Measurements from ENCODE around the gene GNRHR. TPM values are rescaled to one million over a fixed set of nuclear protein-coding genes. Genes with fewer than 3 reads are reported as not detected.

The GNRHR gene
- total RNA-seq, result not detected in 2 replicates

GRCh38 chr4:67754288-67754687 is at the start of gene GNRHR:
Gene GNRHR (minus strand): TSS chr4:67754388. CDS start chr4:67754335, 53 bp downstream.

GRCh38 chr4:67700738-67701516 is 53.3 kb downstream of the GNRHR start, which contains the start of gene UBA6:
Gene UBA6 (minus strand): TSS chr4:67701155. CDS start chr4:67701119, 36 bp downstream.

Other genes starting within 250 kb of the GNRHR start
- 13.3 and 14.1 TPM in 2 replicates for gene CENPC, start 208.9 kb downstream of the GNRHR start, total RNA-seq
- gene STAP1, start 195.7 kb downstream of the GNRHR start, total RNA-seq, result not detected in 2 replicates
- 163 and 323 TPM in 2 replicates for gene UBA6, start 53.2 kb downstream of the GNRHR start, total RNA-seq
- not detected in 2 replicates for gene TMPRSS11D, start 129.6 kb upstream of the GNRHR start, total RNA-seq
- gene TMPRSS11A, start 209.1 kb upstream of the GNRHR start, total RNA-seq, result not detected in 2 replicates